Measurements from ENCODE around the gene USP6NL. TPM values are rescaled to one million over a fixed set of nuclear protein-coding genes. Genes with fewer than 3 reads are reported as not detected.

The USP6NL gene
- total RNA-seq, 2 donors from 2014 or later: 9.6 to 10.5 TPM

DNA sequence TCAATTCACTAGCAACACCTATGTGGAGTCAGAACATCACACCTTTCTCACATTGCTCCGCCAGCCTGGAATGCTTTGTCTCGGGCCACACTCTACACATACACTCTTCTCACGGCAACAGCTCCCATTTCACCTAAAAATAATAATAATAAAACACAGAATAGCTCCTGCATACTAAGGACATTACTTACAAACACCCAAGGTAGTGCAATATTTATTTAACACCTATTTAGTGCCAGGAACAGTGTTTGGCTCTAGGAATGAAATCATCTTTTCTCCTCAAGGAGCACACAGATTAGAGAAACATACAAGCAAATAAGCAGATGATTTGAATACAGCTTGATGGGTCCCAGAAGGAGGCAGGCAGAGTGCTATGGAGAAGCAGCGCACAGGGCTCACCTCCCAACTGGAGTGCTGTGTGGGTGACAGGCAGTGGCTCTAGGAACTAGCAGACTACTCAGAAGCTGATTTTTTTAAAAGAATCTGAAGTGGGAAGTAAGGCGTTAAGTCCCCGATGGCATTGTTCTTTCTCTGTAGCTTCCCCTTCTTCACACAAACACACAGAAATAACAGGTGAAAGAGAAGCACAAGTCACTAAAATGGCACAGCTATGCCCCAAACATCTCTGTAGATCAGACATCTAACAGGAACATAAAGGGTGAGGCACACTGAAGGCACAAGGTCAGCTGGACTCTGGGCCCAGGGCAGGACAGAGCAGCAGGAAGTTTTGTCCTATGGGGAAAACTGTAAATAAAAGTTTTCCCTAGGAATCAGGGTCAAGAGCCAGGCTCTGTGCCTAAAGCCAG, 16.7 kb downstream of the USP6NL start:
- TF ChIP-seq, protein P1, sequence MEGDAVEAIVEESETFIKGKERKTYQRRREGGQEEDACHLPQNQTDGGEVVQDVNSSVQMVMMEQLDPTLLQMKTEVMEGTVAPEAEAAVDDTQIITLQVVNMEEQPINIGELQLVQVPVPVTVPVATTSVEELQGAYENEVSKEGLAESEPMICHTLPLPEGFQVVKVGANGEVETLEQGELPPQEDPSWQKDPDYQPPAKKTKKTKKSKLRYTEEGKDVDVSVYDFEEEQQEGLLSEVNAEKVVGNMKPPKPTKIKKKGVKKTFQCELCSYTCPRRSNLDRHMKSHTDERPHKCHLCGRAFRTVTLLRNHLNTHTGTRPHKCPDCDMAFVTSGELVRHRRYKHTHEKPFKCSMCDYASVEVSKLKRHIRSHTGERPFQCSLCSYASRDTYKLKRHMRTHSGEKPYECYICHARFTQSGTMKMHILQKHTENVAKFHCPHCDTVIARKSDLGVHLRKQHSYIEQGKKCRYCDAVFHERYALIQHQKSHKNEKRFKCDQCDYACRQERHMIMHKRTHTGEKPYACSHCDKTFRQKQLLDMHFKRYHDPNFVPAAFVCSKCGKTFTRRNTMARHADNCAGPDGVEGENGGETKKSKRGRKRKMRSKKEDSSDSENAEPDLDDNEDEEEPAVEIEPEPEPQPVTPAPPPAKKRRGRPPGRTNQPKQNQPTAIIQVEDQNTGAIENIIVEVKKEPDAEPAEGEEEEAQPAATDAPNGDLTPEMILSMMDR (IDR thresholded peaks at IDR 0.05): no peak
- H3K36me3 ChIP-seq: no peaks in the 10 kb centered on the region
- H3K27ac ChIP-seq: peak overlapping the region in 1 of 2 donors; percentile 4
- peaks cover 0 to 9% of the 10 kb centered on the region in 2 donors for H3K4me1 ChIP-seq
- no peaks in the 10 kb centered on the region for H3K27me3 ChIP-seq
- H3K4me3 ChIP-seq: no peak overlapping the region
- DNase-seq (ENCODE audit: low spot score): no peak
- H3K9me3 ChIP-seq: no peaks in the 10 kb centered on the region

- H3K4me3 ChIP-seq: no peak overlapping the region
- no peaks in the 10 kb centered on the region for H3K9me3 ChIP-seq
- TF ChIP-seq, protein P1 (IDR thresholded peaks at IDR 0.05): no peak
- H3K36me3 ChIP-seq: no peaks in the 10 kb centered on the region
- no peak for DNase-seq (ENCODE audit: low spot score)
- H3K27ac ChIP-seq: no peak overlapping the region
- peaks cover 0 to 19% of the 10 kb centered on the region in 2 donors for H3K4me1 ChIP-seq
- H3K27me3 ChIP-seq: no peaks in the 10 kb centered on the region
Measured at GRCh38 chr10:11593612-11594011, 17.8 kb downstream of the USP6NL start.

- Histone ChIP-seq H3K4me3 (no peak overlapping the region), H3K9me3 (no peaks in the 10 kb centered on the region), H3K27me3 (no peaks in the 10 kb centered on the region), H3K4me1 (peaks cover 0 to 11% of the 10 kb centered on the region in 2 donors), H3K27ac (no peak overlapping the region), H3K36me3 (no peaks in the 10 kb centered on the region)
- TF ChIP-seq, protein P1 (IDR thresholded peaks at IDR 0.05): no peak
- no peak for DNase-seq (ENCODE audit: low spot score)
Measured at GRCh38 chr10:11589738-11590137, 21.7 kb downstream of the USP6NL start.

- TF ChIP-seq, protein P1 (IDR thresholded peaks at IDR 0.05): no peak
- peaks cover 0 to 10% of the 10 kb centered on the region in 2 donors for H3K4me1 ChIP-seq
- no peaks in the 10 kb centered on the region for H3K9me3 ChIP-seq
- no peak for DNase-seq (ENCODE audit: low spot score)
- no peak overlapping the region for H3K27ac ChIP-seq
- no peaks in the 10 kb centered on the region for H3K27me3 ChIP-seq
- H3K4me3 ChIP-seq: no peak overlapping the region
- no peaks in the 10 kb centered on the region for H3K36me3 ChIP-seq
Measured at GRCh38 chr10:11588873-11589574, 22.4 kb downstream of the USP6NL start.

GRCh38 chr10:11587722-11588259, 23.7 kb downstream of the USP6NL start:
- Histone ChIP-seq H3K27ac (no peak overlapping the region), H3K4me1 (peaks cover 0 to 10% of the 10 kb centered on the region in 2 donors), H3K36me3 (no peaks in the 10 kb centered on the region), H3K27me3 (no peaks in the 10 kb centered on the region), H3K4me3 (no peak overlapping the region), H3K9me3 (no peaks in the 10 kb centered on the region)
- TF ChIP-seq, protein P1 (IDR thresholded peaks at IDR 0.05): no peak
- DNase-seq (ENCODE audit: low spot score): no peak

Data from right atrium auricular region (tissue), 2 donors.